A673 (cell line): Measurements from ENCODE around the gene FNBP1L. TPM values are rescaled to one million over a fixed set of nuclear protein-coding genes. Genes with fewer than 3 reads are reported as not detected.

Experiments used
- BruUV-seq: library from RNA; stranded (reverse); fragments of 400-500 nt; replicated peaks from 2 replicates; lab custom pipeline; 2021; lab: Mats Ljungman, UMichigan
- CTCF ChIA-PET: fragments of 300-600 bp; sonication (Branson Sonifier 250); formaldehyde crosslinking; loops from one replicate; lab custom pipeline; 2022; ENCODE audit warnings: antibody characterized with exemption; lab: Charles Lee
- POLR2A ChIA-PET: fragments of 300-600 bp; sonication (Branson Sonifier 250); formaldehyde crosslinking; loops from one replicate; lab custom pipeline; 2022; ENCODE audit warnings: antibody characterized with exemption; ENCODE audit not compliant: low non-redundant PET; lab: Charles Lee
- DNase-seq: peaks from one replicate; pipeline ENCODE4 v3.0.0-alpha.2; 2015; ENCODE audit warnings: low spot score
- H3K27ac ChIP-seq: fragments of 200-600 bp; sonication (generic); 2 replicates; pipeline ENCODE4 v1.5.1; 2016; ENCODE audit warnings: mixed run types, low read depth, mild to moderate bottlenecking, mixed read lengths, antibody characterized with exemption, low read length; ENCODE audit not compliant: poor library complexity, severe bottlenecking
- H3K27me3 ChIP-seq: fragments of 200-600 bp; sonication (generic); replicated peaks from 2 replicates; pipeline ENCODE4 v1.6.1; 2017; ENCODE audit warnings: mixed run types, low read depth, mild to moderate bottlenecking, mixed read lengths, antibody characterized with exemption, low read length; ENCODE audit not compliant: insufficient read depth, poor library complexity
- H3K36me3 ChIP-seq: fragments of 200-600 bp; sonication (generic); 2 replicates; pipeline ENCODE4 v1.6.1; 2016; ENCODE audit warnings: mixed run types, mild to moderate bottlenecking, mixed read lengths, antibody characterized with exemption, low read length; ENCODE audit not compliant: insufficient read depth, poor library complexity, severe bottlenecking
- H3K4me1 ChIP-seq: fragments of 200-600 bp; sonication (generic); 2 replicates; pipeline ENCODE4 v1.6.1; 2017; ENCODE audit warnings: mixed run types, mild to moderate bottlenecking, mixed read lengths, antibody characterized with exemption, low read length; ENCODE audit not compliant: insufficient read depth, poor library complexity, severe bottlenecking
- H3K4me3 ChIP-seq: fragments of 200-600 bp; sonication (generic); 2 replicates; pipeline ENCODE4 v1.5.1; 2016; ENCODE audit warnings: low read depth, mixed run types, mild to moderate bottlenecking, mixed read lengths, low read length; ENCODE audit not compliant: poor library complexity, severe bottlenecking
- H3K9me3 ChIP-seq: fragments of 200-600 bp; sonication (generic); 2 replicates; pipeline ENCODE4 v1.6.1; 2016; ENCODE audit warnings: mixed run types, low read depth, mild to moderate bottlenecking, mixed read lengths, antibody characterized with exemption, low read length; ENCODE audit not compliant: poor library complexity, severe bottlenecking
- CTCF ChIP-seq: fragments of 300-800, 200-600 bp; sonication (generic); conservative IDR thresholded peaks from 2 replicates; pipeline ENCODE4 v1.5.1; 2017; ENCODE audit warnings: low read depth, mild to moderate bottlenecking, antibody characterized with exemption, low read length, moderate library complexity, mixed read lengths
- EZH2 ChIP-seq: fragments of 200-600 bp; sonication (generic); IDR thresholded peaks from 2 replicates; pipeline ENCODE4 v1.6.1; 2017; ENCODE audit warnings: borderline replicate concordance, low read depth, mild to moderate bottlenecking, mixed read lengths, antibody characterized with exemption, low read length; ENCODE audit not compliant: poor library complexity, severe bottlenecking
- intact Hi-C: fragments of 100-400 bp; cut with micrococcal nuclease; formaldehyde crosslinking; loops from one replicate; pipeline ENCODE4 v1.10.0; 2022; ENCODE audit not compliant: unreplicated experiment
- total RNA-seq: library from RNA; stranded (reverse); gene quantifications from 2 replicates; pipeline ENCODE4 v1.2.3, GENCODE V29; 2021

FNBP1L gene
- total RNA-seq, 1 experiment from 2014 or later, result 39.6 TPM

DNA sequence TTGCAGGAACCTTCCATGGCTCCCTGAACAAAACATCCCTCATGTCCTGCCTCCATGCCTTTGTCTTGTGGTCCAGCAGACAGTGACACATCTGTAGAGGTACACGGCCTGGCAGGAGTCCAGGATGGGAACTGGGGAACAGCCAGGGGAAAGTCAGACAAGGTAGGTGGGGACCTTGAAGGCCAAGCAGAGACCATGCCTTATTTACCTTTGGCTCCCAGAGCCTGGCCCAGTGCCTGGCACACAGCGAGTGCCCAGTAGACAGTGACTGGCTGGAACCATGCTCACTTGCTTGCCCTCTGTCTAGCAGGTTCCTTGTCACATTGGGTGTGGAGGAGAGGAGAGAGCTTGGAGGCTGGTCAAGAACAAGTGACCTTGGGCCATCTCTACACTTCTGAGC lies 152.7 kb downstream of the FNBP1L start:
- DNase-seq, result no peak
- H3K27ac ChIP-seq, result no peak overlapping the region
- no peaks in the 10 kb centered on the region for H3K4me1 ChIP-seq
- H3K4me3 ChIP-seq, result no peak overlapping the region
- intact Hi-C loops, result no loop called here
- ChIA-PET POLR2A (no interaction called here), CTCF (no interaction called here)
- H3K9me3 ChIP-seq, result no peaks in the 10 kb centered on the region
- H3K36me3 ChIP-seq, result no peaks in the 10 kb centered on the region
- H3K27me3 ChIP-seq, result no peaks in the 10 kb centered on the region
- no TSS peak for BruUV-seq
- no peak for TF ChIP-seq EZH2
- no peak for TF ChIP-seq CTCF

DNA sequence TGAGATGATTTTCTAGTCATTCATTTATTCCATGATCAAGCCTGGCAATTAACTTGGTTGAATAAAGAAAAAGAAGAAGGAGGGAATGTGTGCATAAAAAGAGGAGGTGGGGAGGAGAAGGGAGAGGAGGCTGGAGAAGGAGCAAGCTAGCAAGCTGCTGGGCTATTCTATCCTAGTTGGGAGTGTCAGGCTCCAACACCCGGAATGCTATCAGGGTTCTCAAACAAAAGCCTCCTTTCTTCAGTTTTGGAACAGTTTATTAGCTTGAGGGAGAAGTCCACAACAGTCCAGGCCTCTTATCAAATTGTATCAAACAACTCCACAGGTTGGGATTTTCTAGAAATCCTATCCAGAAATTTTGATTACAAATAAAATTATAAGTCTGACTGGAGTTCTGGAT lies 153.8 kb downstream of the FNBP1L start:
- CTCF ChIA-PET, result no interaction called here
- POLR2A ChIA-PET, result no interaction called here

DNA sequence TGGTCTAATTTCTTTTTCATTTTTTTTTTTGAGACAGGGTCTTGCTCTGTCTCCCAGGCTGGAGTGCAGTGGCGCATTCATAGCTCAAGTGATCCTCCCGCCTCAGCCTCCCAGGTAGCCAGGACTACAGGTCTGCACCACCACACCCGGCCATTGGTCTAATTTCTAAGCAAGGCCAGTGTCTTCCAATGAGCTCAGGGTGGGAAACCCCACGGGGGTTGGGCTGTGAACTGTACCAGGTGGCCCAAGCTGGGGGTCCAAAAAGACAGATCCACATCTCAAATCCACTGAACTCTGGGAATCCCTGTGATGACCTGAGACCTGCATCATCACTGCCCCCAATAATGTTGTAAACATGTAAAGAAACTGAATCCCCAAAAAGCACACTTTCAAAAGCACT lies 154.2 kb downstream of the FNBP1L start:
- no TSS peak for BruUV-seq
- Histone ChIP-seq H3K4me1 (no peaks in the 10 kb centered on the region), H3K27me3 (no peaks in the 10 kb centered on the region), H3K4me3 (no peak overlapping the region), H3K9me3 (no peaks in the 10 kb centered on the region), H3K36me3 (no peaks in the 10 kb centered on the region), H3K27ac (no peak overlapping the region)
- no peak for TF ChIP-seq EZH2
- no peak for TF ChIP-seq CTCF
- CTCF ChIA-PET, result no interaction called here
- DNase-seq, result no peak
- POLR2A ChIA-PET, result no interaction called here
- intact Hi-C loops, result no loop called here

More for the DNA sequence above, 153.8 kb downstream of the FNBP1L start:
- Histone ChIP-seq H3K9me3 (no peaks in the 10 kb centered on the region), H3K4me1 (no peaks in the 10 kb centered on the region), H3K27me3 (no peaks in the 10 kb centered on the region), H3K27ac (no peak overlapping the region), H3K4me3 (no peak overlapping the region), H3K36me3 (no peaks in the 10 kb centered on the region)
- TF ChIP-seq EZH2 (no peak), CTCF (no peak)
- intact Hi-C loops, result no loop called here
- no peak for DNase-seq
- BruUV-seq, result no TSS peak
